NCI-H1417 treated with DMSO at 0.1 percent for 48 hours (cell line): ENCODE results near the gene GAMT.

Source experiments
- DNase-seq: peaks from one replicate; lab custom pipeline; 2025; lab: John Stamatoyannopoulos, UW

Gene GAMT

DNA sequence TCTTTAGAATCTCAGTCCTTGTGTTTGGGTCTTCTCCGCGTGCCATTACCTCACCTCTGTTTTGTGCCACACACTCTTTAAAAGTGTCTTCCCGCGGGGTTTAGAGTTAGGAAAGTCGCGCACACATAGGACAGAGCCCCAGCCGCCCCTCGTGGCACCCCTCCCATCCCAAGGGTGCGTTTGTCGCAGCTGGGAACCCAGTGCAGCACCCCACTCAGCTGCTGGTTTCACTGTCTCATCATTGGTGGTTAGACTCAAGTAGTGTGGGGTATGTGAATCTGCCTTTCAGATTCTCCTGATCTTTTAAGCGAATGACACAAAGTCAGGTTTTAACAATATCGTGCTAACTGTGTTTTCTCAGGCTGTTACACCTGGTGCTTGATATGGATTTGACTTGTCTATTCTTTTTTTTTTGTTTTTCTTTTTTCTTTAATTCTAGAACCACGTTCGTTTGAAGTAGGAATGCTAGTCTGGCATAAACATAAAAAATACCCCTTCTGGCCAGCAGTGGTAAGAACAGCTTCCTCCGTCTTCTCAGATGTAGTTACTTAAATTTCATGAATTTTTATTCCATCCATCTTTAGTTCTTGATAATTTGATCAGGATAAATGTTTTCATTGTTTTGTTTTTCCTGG is 37.2 kb downstream of the GAMT start:
- no peak for DNase-seq

- DNase-seq, result no peak
Measured at GRCh38 chr19:1363599-1363998, 37.7 kb downstream of the GAMT start.

DNA sequence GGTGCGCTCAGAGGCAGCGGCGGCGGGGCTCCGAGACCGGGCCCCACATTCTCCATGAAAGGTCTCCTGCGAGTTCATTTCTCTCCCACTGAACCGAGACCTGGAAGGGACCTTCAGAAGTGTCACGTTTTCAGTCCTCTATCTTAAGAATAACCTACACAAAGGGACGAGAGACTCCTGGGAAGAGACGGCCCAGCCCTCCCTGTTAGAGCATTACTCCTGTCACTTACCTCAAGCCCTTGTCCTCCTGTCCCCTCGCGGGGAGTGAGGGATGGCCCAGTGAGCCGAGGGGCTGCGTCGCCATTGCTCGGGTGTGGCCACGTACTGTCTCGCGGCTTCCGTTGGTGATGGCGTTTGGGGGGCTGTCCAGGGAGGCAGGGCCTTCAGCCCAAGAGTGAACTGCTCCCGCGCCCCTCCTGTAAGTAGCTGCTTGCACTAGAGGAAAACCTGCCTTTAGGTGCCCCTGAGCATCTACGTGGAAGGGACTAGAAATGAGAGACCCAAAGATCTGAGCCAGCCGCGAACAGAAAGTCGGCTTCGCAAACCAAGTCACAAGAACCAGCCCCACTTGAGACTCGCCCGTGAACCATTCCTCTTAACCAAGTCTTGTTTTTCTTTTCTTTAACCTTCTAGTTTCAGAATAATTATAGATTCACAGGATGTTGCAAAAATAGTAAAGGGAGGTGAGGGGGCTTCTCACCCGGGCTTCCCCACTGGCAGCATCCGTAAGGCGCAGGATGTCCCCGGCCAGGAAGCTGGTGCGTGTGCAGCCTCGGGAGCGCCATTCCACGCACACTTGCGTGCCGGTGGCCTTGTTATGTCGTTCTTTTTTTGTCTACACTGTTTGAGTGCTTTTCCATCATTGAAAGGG is 38.7 kb downstream of the GAMT start:
- DNase-seq, result no peak

DNA sequence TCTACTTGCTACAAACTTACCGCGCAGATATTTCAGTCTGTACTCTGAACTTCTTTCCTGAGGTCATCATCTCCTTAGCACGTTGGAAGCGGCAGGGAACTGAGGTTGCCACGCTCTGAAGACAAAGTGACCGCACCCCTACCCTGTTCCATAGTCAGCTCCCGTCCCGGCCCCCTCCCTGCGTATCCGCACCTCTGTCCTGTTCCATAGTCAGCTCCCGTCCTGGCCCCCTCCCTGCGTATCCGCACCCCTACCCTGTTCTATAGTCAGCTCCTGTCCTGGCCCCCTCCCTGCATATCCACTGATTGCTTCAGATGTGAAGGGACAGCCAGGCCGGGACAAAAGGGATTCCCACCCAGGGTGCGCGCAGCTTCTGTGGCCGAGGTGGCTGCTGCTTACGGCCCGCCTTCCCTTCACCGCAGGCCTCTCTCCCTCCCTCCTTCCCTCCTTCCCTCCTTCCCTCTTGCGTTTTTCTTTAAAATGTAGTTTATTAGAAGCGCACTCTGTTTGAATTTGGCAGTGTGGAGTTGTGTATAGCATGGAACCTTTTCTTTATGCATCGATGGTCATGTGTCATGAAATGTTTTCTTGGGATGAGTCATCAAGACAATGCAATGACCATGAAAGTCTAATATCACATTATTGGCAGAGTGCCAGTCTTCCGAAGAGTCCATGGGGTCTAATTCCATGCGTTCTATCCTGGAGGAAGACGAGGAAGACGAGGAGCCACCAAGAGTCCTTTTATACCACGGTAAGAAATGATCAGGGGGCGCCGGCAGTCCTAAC is 39.5 kb downstream of the GAMT start:
- DNase-seq, result no peak

- no peak for DNase-seq
Measured at GRCh38 chr19:1360818-1361461, 40.4 kb downstream of the GAMT start.

DNA sequence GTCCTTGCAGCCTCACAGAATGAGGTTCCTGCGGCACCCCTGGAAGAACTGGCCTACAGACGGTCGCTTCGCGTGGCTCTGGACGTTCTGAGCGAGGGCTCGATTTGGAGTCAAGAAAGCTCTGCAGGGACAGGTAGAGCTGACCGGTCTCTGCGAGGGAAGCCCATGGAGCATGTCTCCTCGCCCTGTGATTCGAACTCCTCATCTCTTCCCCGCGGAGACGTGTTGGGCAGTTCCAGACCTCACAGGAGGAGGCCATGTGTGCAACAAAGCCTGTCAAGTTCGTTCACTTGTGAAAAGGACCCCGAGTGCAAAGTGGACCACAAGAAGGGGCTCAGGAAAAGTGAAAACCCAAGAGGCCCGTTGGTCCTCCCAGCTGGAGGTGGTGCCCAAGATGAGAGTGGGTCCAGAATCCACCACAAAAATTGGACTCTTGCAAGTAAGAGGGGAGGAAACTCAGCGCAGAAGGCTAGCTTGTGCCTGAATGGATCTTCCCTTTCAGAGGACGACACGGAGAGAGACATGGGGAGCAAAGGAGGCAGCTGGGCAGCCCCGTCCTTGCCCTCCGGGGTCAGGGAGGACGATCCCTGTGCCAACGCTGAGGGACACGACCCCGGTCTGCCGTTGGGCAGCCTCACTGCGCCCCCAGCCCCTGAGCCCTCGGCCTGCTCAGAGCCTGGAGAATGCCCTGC is 41.1 kb downstream of the GAMT start:
- no peak for DNase-seq

GRCh38 chr19:1357531-1358109 is 43.7 kb downstream of the GAMT start:
- DNase-seq, result no peak

- no peak for DNase-seq
Measured at GRCh38 chr19:1356508-1356865, 44.9 kb downstream of the GAMT start.

DNA sequence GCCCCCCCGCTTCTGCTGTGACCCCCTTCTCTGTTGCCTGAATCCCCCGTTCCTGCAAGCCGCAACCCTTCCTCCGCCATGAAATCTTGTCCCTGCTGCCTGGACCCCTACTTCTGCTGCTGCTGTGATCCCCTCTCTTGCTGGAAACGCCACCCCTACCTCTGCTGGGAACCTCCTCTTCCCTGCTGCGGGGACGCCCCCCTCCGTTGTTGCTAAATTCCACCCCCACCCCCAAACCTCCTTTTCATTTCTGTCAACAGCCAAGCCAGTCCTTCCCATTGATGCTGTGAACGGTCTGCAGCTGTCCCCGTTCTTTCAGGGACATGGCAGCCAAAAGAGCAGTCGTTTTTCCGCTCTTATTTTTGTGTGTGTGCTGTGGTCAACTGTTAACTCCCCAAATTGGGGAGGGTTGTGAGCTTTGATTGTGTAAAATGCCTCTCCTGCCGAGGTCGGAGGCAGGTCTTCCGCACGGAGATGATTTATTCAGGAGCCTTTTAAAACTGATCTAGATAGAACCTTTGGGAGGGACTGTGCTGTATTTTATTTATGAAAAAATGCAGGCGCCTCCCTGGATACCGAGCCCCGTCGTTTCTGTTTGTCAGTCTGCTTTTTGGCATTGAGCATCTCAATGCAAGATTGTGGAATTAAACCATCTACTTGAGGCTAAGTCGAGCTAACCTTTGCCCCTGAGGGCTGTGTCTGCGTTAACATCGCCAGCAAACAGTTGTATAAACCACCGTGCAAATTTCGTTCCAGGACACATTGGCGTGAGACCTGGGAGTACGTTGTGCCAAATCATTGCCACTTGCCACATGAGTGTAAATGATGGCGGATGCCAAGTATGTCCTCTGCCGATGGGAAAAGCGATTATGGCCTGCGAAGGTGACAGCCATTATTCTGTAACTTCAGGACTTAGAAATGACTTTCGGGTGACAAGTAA is 45.5 kb downstream of the GAMT start:
- no peak for DNase-seq

- no peak for DNase-seq
Measured at GRCh38 chr19:1354970-1355567, 46.3 kb downstream of the GAMT start.

GRCh38 chr19:1353144-1353543 is 48.2 kb downstream of the GAMT start:
- no peak for DNase-seq

DNA sequence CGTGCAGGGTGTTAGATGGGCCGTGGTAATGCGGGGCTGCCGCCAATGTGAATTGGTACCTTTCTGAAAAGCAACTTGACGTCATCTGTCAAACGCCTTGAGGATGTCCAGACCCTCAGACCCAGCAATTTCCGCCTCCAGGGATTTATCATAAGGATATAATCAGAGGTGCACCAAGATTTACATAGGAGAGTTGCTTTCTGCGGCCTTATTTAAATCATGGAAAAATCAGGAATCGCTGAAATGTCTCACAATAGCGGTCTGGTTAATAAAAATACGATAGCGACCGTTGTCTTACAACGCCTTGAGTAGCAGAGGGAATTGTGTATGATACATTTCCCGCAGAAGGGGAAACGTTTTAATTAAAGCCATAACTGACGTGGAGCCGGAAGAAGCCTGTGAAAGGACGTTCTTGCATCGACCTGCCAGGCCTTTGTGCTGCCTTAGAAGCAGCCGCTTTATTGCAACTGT is 49.9 kb downstream of the GAMT start:
- no peak for DNase-seq

DNA sequence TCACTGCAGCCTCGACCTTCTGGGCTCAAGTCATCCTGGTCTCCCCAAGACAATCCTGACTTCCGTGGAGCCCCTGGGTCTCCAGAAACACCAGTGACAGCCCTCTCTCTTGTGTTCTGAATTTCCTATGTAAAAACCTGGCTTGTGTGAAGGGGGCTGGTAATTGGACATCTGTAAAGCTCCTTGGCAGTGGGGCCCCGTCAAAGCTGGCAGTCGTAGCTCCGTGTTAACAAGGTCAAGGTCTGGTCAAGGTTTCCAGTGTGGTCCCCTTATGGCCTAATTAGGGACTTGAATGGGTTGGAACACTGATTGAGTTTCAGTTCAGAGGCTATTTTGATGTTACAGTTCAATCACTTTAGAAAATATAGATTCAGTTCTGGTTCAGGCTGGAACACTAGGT is 50.5 kb downstream of the GAMT start:
- DNase-seq, result no peak

DNA sequence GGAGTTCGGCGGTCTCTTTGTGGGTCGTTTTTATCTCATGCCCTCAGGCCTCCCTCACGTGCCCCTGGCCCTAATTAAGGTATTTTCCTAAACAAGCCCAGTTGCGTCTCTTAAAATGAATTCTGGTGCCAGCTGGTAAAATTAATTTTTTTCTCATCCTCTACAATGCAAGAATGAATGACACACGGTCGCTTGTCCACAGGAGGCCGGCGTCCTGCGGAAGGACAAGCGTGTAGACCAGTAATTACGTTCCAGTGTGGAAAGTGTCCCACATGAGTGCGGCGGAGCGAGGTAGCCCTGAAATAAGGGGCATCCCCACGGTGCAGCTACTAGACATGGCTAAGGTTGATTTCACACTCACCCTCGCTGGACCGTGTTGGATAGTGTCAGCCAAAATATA is 52.1 kb downstream of the GAMT start:
- DNase-seq, result no peak
